Peyer's patch (tissue), 4 donors: ENCODE results near the gene FAM114A1. TPM values are rescaled to one million over a fixed set of nuclear protein-coding genes. Genes with fewer than 3 reads are reported as not detected.

Experiments used
- DNase-seq, 3 donors: peaks; one replicate each; pipeline ENCODE4 v3.0.0-alpha.2; 2017 to 2019
- H3K27ac ChIP-seq, 4 donors: fragments of 200-600 bp; sonication (generic); one replicate each; pipeline ENCODE4 v1.5.1; 2016 to 2019
- H3K27me3 ChIP-seq, 2 donors: fragments of 200-600 bp; sonication (generic); one replicate each; pipeline ENCODE4 v1.5.1; 2019
- H3K36me3 ChIP-seq, 3 donors: fragments of 200-600 bp; sonication (generic); one replicate each; pipeline ENCODE4 v1.5.1; 2016 to 2019
- H3K4me1 ChIP-seq, 4 donors: fragments of 200-600 bp; sonication (generic); one replicate each; pipeline ENCODE4 v1.5.1; 2016 to 2019
- H3K4me3 ChIP-seq, 4 donors: fragments of 200-600 bp; sonication (generic); 1 replicate in 3 of 4; 2 replicates in 1 of 4; pipeline ENCODE4 v1.5.1; 2016 to 2019; ENCODE audit warnings: mild to moderate bottlenecking in 1 of 4
- H3K9me3 ChIP-seq, 4 donors: fragments of 200-600 bp; sonication (generic); one replicate each; pipeline ENCODE4 v1.5.1; 2016 to 2019; ENCODE audit warnings: mild to moderate bottlenecking in 1 of 4
- CTCF ChIP-seq, 6 experiments: fragments of 450-650 bp in 4 of 6; fragments of 200-600 bp in 2 of 6; sonication (generic) in 1 of 6; IDR thresholded peaks; one replicate each; pipeline ENCODE4 v1.5.1; 2017 to 2019; ENCODE audit warnings: antibody characterized with exemption in 6 of 6, mild to moderate bottlenecking in 3 of 6, moderate library complexity in 1 of 6
- POLR2A ChIP-seq, 2 donors: fragments of 450-650 bp; IDR thresholded peaks; one replicate each; pipeline ENCODE4 v1.5.1; 2017; ENCODE audit warnings: antibody characterized with exemption in 2 of 2, mild to moderate bottlenecking in 2 of 2, moderate library complexity in 2 of 2
- total RNA-seq, 4 donors: library from RNA; depleted of rRNA; stranded (reverse); fragments of >200 nt; gene quantifications; one replicate each; pipeline ENCODE4 v1.1.0, GENCODE V29; 2016

Gene FAM114A1
- total RNA-seq, 4 donors from 2014 or later = 52.2 to 106 (median 69.0) TPM

DNA sequence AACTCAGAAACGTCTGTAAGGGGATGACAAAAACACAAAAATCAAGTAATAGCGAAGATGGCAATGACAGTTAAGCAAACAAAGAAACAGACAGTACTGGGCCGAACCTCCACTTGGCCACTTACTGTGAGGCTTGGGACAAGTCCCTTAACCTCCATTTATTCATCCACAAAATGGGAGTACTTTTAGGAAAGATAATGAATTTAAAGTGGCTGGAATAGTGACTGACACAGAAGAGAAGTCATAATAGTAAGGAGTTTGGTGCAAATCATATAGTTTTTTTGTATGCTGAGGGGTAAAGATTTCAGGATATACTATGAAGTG is 9.5 kb upstream of the FAM114A1 start:
- Histone ChIP-seq H3K4me1 (peaks cover 0 to 4% (median 1%) of the 10 kb centered on the region in 4 donors), H3K36me3 (no peaks in the 10 kb centered on the region), H3K4me3 (no peak overlapping the region), H3K9me3 (no peaks in the 10 kb centered on the region), H3K27me3 (no peaks in the 10 kb centered on the region), H3K27ac (peak overlapping the region; percentile 55 to 78 (median 74))
- DNase-seq = no peak
- TF ChIP-seq CTCF (IDR thresholded peaks at IDR 0.05) = no peak
- TF ChIP-seq POLR2A (IDR thresholded peaks at IDR 0.05) = no peak

GRCh38 chr4:38859501-38859900 is 8.1 kb upstream of the FAM114A1 start:
- no peak for TF ChIP-seq POLR2A (IDR thresholded peaks at IDR 0.05)
- no peak for TF ChIP-seq CTCF (IDR thresholded peaks at IDR 0.05)
- no peak for DNase-seq
- Histone ChIP-seq H3K9me3 (no peaks in the 10 kb centered on the region), H3K27ac (no peak overlapping the region), H3K4me3 (no peak overlapping the region), H3K4me1 (peaks cover 0 to 4% (median 1%) of the 10 kb centered on the region in 4 donors), H3K27me3 (no peaks in the 10 kb centered on the region), H3K36me3 (no peaks in the 10 kb centered on the region)

DNA sequence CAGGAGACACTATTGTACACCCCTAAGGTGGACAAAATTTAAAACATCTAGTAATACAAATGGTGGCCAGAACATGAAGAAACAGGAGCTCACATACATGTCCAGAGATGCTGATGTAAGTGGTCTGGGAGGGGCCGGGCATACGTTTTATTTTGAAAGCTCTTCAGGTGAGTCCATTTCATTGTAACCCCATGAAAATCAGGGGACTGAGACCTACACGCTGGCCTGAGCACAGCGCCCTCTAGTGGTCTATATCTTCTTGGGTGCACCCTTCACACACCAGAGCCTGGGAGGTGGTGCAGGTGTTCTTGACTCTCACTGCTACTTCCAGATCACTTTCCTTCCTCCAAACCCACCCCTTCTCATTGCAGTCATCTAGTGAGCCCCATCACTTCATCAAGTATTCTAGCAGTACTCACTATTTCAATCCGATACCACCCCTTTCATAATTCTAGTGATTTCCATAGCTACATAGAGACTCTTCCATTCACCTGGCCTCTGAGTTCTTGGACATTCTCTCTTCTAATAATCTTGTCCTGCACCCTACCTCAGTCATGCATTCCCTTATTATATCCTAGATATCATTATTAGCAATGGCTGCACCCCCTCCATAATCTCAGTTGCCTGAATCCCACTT is 6.7 kb upstream of the FAM114A1 start:
- peak in 2 of 3 donors; percentile 67 to 83 for DNase-seq
- no peaks in the 10 kb centered on the region for H3K9me3 ChIP-seq
- peaks cover 0 to 4% (median 1%) of the 10 kb centered on the region in 4 donors for H3K4me1 ChIP-seq
- H3K27me3 ChIP-seq = no peaks in the 10 kb centered on the region
- no peaks in the 10 kb centered on the region for H3K36me3 ChIP-seq
- H3K4me3 ChIP-seq = no peak overlapping the region
- no peak overlapping the region for H3K27ac ChIP-seq
- TF ChIP-seq POLR2A (IDR thresholded peaks at IDR 0.05) (no peak), CTCF (IDR thresholded peaks at IDR 0.05) (peak; percentile 26 to 82 (median 61))

DNA sequence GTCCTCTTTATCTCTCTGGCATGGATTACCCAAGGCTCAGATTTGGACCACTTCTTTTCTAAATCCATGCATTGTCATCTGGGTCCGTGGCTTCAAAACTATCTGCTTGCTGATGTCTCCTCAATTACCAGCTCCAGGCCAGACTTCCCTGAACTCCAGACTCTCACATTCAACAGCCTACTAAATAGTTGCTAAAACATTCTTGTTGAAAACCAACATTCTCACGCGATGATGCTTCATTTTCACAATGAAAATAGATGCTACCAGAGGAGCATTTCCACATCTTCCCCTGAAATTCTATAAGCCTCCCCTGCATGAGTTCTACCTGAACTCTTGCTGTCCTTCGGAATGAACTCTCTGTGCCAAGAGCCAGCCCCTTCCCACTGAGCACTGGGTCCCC is 5.8 kb upstream of the FAM114A1 start:
- no peak for DNase-seq
- no peaks in the 10 kb centered on the region for H3K36me3 ChIP-seq
- no peak overlapping the region for H3K4me3 ChIP-seq
- no peaks in the 10 kb centered on the region for H3K27me3 ChIP-seq
- peaks cover 0 to 4% (median 2%) of the 10 kb centered on the region in 4 donors for H3K4me1 ChIP-seq
- H3K9me3 ChIP-seq = no peaks in the 10 kb centered on the region
- H3K27ac ChIP-seq = no peak overlapping the region
- TF ChIP-seq CTCF (IDR thresholded peaks at IDR 0.05) (no peak), POLR2A (IDR thresholded peaks at IDR 0.05) (no peak)

- Histone ChIP-seq H3K27me3 (no peaks in the 10 kb centered on the region), H3K36me3 (peaks cover 0 to 7% (median 0%) of the 10 kb centered on the region in 3 donors), H3K4me1 (peaks cover 0 to 14% (median 0%) of the 10 kb centered on the region in 4 donors), H3K27ac (peak overlapping the region in 2 of 4 donors; percentile 58 to 72), H3K9me3 (no peaks in the 10 kb centered on the region), H3K4me3 (no peak overlapping the region)
- TF ChIP-seq POLR2A (IDR thresholded peaks at IDR 0.05) = no peak
- TF ChIP-seq CTCF (IDR thresholded peaks at IDR 0.05) = no peak
- peak in 1 of 3 donors; percentile 56 for DNase-seq
Measured at GRCh38 chr4:38865445-38865844, 2.2 kb upstream of the FAM114A1 start.
